GM19351 (cell line): ENCODE data around the gene PPM1L.
A peak's percentile ranks its signal among the peaks of the same experiment; 100 is the strongest.
"Not testable (repeated sequence)": the region's sequence is repeated elsewhere in the genome, so short reads cannot be mapped to it uniquely, and the experiment has no call there.

Source experiments
- ATAC-seq: cut with Tn5 transposase; IDR thresholded peaks from one replicate; pipeline ENCODE4 v1.9.1; 2021; ENCODE audit warnings: mild to moderate bottlenecking, moderate library complexity; ENCODE audit not compliant: unreplicated experiment

Gene PPM1L

GRCh38 chr3:160755776-160756304, at the start of gene PPM1L:
PPM1L (plus strand) TSS chr3:160756231.
- ATAC-seq, result peak; percentile 46

GRCh38 chr3:160707187-160707794, 48.7 kb upstream of the PPM1L start:
- ATAC-seq, result peak; percentile 84

GRCh38 chr3:160709477-160710182, 46.4 kb upstream of the PPM1L start:
- ATAC-seq, result no peak

- not testable (repeated sequence) for ATAC-seq
Observed at GRCh38 chr3:160713144-160713543, 42.9 kb upstream of the PPM1L start.

GRCh38 chr3:160719710-160720109, 36.3 kb upstream of the PPM1L start:
- ATAC-seq, result no peak

- ATAC-seq, result peak; percentile 94
Observed at GRCh38 chr3:160720123-160720746, 35.8 kb upstream of the PPM1L start.

- no peak for ATAC-seq
Observed at GRCh38 chr3:160722331-160722730, 33.7 kb upstream of the PPM1L start.

- ATAC-seq, result no peak
Observed at GRCh38 chr3:160725338-160725737, 30.7 kb upstream of the PPM1L start.

GRCh38 chr3:160735826-160736225, 20.2 kb upstream of the PPM1L start:
- no peak for ATAC-seq

GRCh38 chr3:160738048-160738447, 18.0 kb upstream of the PPM1L start:
- ATAC-seq, result no peak

- ATAC-seq, result no peak
Observed at GRCh38 chr3:160739079-160739478, 17.0 kb upstream of the PPM1L start.

GRCh38 chr3:160746976-160747375, 9.1 kb upstream of the PPM1L start:
- no peak for ATAC-seq

- no peak for ATAC-seq
Observed at GRCh38 chr3:160747422-160747821, 8.6 kb upstream of the PPM1L start.

- no peak for ATAC-seq
Observed at GRCh38 chr3:160748231-160748630, 7.8 kb upstream of the PPM1L start.

GRCh38 chr3:160748787-160749186, 7.2 kb upstream of the PPM1L start:
- no peak for ATAC-seq

- no peak for ATAC-seq
Observed at GRCh38 chr3:160753953-160754352, 2.1 kb upstream of the PPM1L start.

GRCh38 chr3:160754371-160754854, 1.6 kb upstream of the PPM1L start:
- no peak for ATAC-seq

GRCh38 chr3:160754855-160755747, 930 bp upstream of the PPM1L start:
- ATAC-seq, result peak; percentile 81

GRCh38 chr3:160757233-160758106, 1.4 kb downstream of the PPM1L start:
- no peak for ATAC-seq
